HepG2 (cell line): ENCODE results near the gene MTMR10. TPM values are rescaled to one million over a fixed set of nuclear protein-coding genes. Genes with fewer than 3 reads are reported as not detected.
A peak's percentile ranks its signal among the peaks of the same experiment; 100 is the strongest.

Experiments used
- ATAC-seq: fragments of 200-7000 bp; cut with Tn5 transposase; 3 replicates; pipeline ENCODE4 v1.9.1; 2020; ENCODE audit warnings: mild to moderate bottlenecking, moderate library complexity
- Bru-seq: library from RNA; stranded (reverse); fragments of 400-500 nt; gene quantifications from one replicate; lab custom pipeline; 2021; lab: Mats Ljungman, UMichigan
- BruChase-seq, 2 experiments: library from RNA; stranded (reverse); fragments of 400-500 nt; gene quantifications; one replicate each; lab custom pipeline; 2021; lab: Mats Ljungman, UMichigan
- BruUV-seq: library from RNA; stranded (reverse); fragments of 400-500 nt; replicated peaks from 2 replicates; lab custom pipeline; 2021; lab: Mats Ljungman, UMichigan
- CTCF ChIA-PET: fragments of 300-600 bp; formaldehyde crosslinking; extraction: SDS; loops from one replicate; lab custom pipeline; 2021; ENCODE audit warnings: low total read pairs, inconsistent platforms, low intra/inter-chr PET ratio; lab: Yijun Ruan, JAX
- POLR2A ChIA-PET: fragments of 350-600 bp; sonication (Branson Sonifier 250); formaldehyde crosslinking; loops from one replicate; lab custom pipeline; 2020; ENCODE audit warnings: antibody characterized with exemption, inconsistent platforms; lab: Yijun Ruan, JAX
- DNase-seq: peaks from one replicate; pipeline ENCODE4 v3.0.0-alpha.2; 2015; ENCODE audit warnings: low spot score
- FAIRE-seq: peaks from 3 replicates; lab custom pipeline; 2011; peaks lifted over from hg19 to GRCh38; lab: Jason Lieb, UNC
- H2AFZ ChIP-seq: one replicate; pipeline ENCODE4 v1.6.1; 2011; ENCODE audit warnings: low read length, inconsistent platforms
- H3K27ac ChIP-seq: fragments of 300-600 bp; 3 replicates; pipeline ENCODE4 v1.8.0; 2011; ENCODE audit warnings: mixed run types, mild to moderate bottlenecking, mixed read lengths, low read length, inconsistent platforms; ENCODE audit not compliant: insufficient read depth; ENCODE audit errors: extremely low read length
- H3K27me3 ChIP-seq, 2 experiments: fragments of 200-600 bp in 1 of 2; 2 replicates in 1 of 2; 3 replicates in 1 of 2; pipeline versions ENCODE4 v1.6.0 to v1.8.0; 2011; ENCODE audit warnings: low read length in 2 of 2, mild to moderate bottlenecking in 2 of 2, moderate library complexity in 2 of 2, inconsistent platforms in 1 of 2; ENCODE audit not compliant: insufficient read depth in 2 of 2, control insufficient read depth in 1 of 2
- H3K36me3 ChIP-seq, 2 experiments: fragments of 200-600 bp in 1 of 2; replicated peaks in 1 of 2; 2 replicates in 1 of 2; 3 replicates in 1 of 2; pipeline versions ENCODE4 v1.5.1 to v1.8.0; 2011; ENCODE audit warnings: low read length in 2 of 2, inconsistent platforms in 1 of 2; ENCODE audit not compliant: insufficient read depth in 2 of 2, control insufficient read depth in 1 of 2
- H3K4me1 ChIP-seq: 2 replicates; pipeline ENCODE4 v1.5.1; 2012; ENCODE audit warnings: low read length, inconsistent platforms; ENCODE audit not compliant: insufficient read depth
- H3K4me2 ChIP-seq: 2 replicates; pipeline ENCODE4 v1.6.0; 2011; ENCODE audit warnings: low read depth, low read length, inconsistent platforms
- H3K4me3 ChIP-seq, 3 experiments: fragments of 200-600 bp in 1 of 3; sonication (generic), shearing (Covaris generic) in 1 of 3; replicated peaks in 1 of 3; 2 replicates each; pipeline ENCODE4 v1.5.1; 2011 to 2016; ENCODE audit warnings: low read length in 3 of 3, inconsistent platforms in 2 of 3, low read depth in 2 of 3, mild to moderate bottlenecking in 2 of 3, control low read depth in 1 of 3, mixed read lengths in 1 of 3; ENCODE audit not compliant: insufficient read depth in 1 of 3
- H3K79me2 ChIP-seq: one replicate; pipeline ENCODE4 v1.6.1; 2011; ENCODE audit warnings: low read length, inconsistent platforms; ENCODE audit not compliant: insufficient read depth
- H3K9ac ChIP-seq: 2 replicates; pipeline ENCODE4 v1.6.0; 2011; ENCODE audit warnings: mild to moderate bottlenecking, low read depth, low read length, inconsistent platforms; ENCODE audit not compliant: insufficient read depth
- H3K9me3 ChIP-seq: 2 replicates; pipeline ENCODE4 v1.5.1; 2012; ENCODE audit warnings: mild to moderate bottlenecking, low read length
- H4K20me1 ChIP-seq: 2 replicates; pipeline ENCODE4 v1.6.0; 2011; ENCODE audit warnings: inconsistent platforms, mild to moderate bottlenecking, low read length, moderate library complexity; ENCODE audit not compliant: insufficient read depth
- HNF1B ChIP-seq: sonication (generic); formaldehyde crosslinking; IDR thresholded peaks from 2 replicates; pipeline ENCODE4 v1.5.1; 2020; ENCODE audit warnings: mild to moderate bottlenecking, moderate library complexity, missing genetic modification reagents
- NFKB2 ChIP-seq: sonication (generic); formaldehyde crosslinking; IDR thresholded peaks from 2 replicates; pipeline ENCODE4 v1.4.0; 2020; ENCODE audit warnings: missing genetic modification reagents, borderline replicate concordance
- NR2F1 ChIP-seq, 2 experiments: fragments of 450-650 bp in 1 of 2; formaldehyde crosslinking in 1 of 2; IDR thresholded peaks; 2 replicates each; pipeline versions ENCODE4 v1.5.0 to v1.6.1; 2016 to 2020; ENCODE audit warnings: mild to moderate bottlenecking in 1 of 2, missing compliant biosample characterization in 1 of 2, missing genetic modification reagents in 1 of 2, moderate library complexity in 1 of 2
- ZBTB43 ChIP-seq: sonication (generic); formaldehyde crosslinking; conservative IDR thresholded peaks from 2 replicates; pipeline ENCODE4 v1.4.0; 2020; ENCODE audit warnings: missing genetic modification reagents
- ZNF367 ChIP-seq: sonication (generic); formaldehyde crosslinking; IDR thresholded peaks from 2 replicates; pipeline ENCODE4 v1.4.0; 2020; ENCODE audit warnings: missing genetic modification reagents, borderline replicate concordance
- ZNF607 ChIP-seq: sonication (generic); formaldehyde crosslinking; IDR thresholded peaks from 2 replicates; pipeline ENCODE4 v1.5.1; 2020; ENCODE audit warnings: missing genetic modification reagents, mild to moderate bottlenecking, borderline replicate concordance
- ZNF800 ChIP-seq: sonication (generic); formaldehyde crosslinking; IDR thresholded peaks from 2 replicates; pipeline ENCODE4 v1.4.0; 2020; ENCODE audit warnings: missing genetic modification reagents
- ZNF83 ChIP-seq: sonication (generic); formaldehyde crosslinking; IDR thresholded peaks from 2 replicates; pipeline ENCODE4 v1.4.0; 2020; ENCODE audit warnings: missing genetic modification reagents, mild to moderate bottlenecking, borderline replicate concordance
- WGBS: methylation state at CpG from one replicate; pipeline ENCODE4 v1.1.6; 2017; ENCODE audit warnings: low lambda C conversion rate; 5-methylcytosine and 5-hydroxymethylcytosine counted together
- in situ Hi-C: cut with HindIII; loops from 2 replicates; pipeline ENCODE4 v1.10.0; 2017; ENCODE audit warnings: low pct_unique_long_range_greater_than_20kb; ENCODE audit not compliant: extremely low pct_ligation_motif_present
- intact Hi-C: fragments of 100-400 bp; cut with micrococcal nuclease; formaldehyde crosslinking; loops from one replicate; pipeline ENCODE4 v1.10.0; 2022; ENCODE audit not compliant: unreplicated experiment
- long read RNA-seq, 2 experiments: library from RNA in 1 of 2; library from polyadenylated mRNA in 1 of 2; stranded (forward) in 1 of 2; unstranded in 1 of 2; transcript quantifications; one replicate each; pipeline ENCODE4 v2.0.0, GENCODE V29; 2019 to 2022
- polyA minus RNA-seq, 3 experiments: library from RNA; depleted of rRNA, polyadenylated mRNA; stranded (reverse); fragments of >200 nt; gene quantifications; 2 replicates each; pipeline ENCODE4 v1.2.3, GENCODE V29; 2011; ENCODE audit warnings: low replicate concordance in 1 of 3
- polyA plus RNA-seq, 8 experiments: library from polyadenylated mRNA; depleted of rRNA in 3 of 8; stranded (reverse) in 7 of 8; unstranded in 1 of 8; fragments of >200 nt; fragmentation: Illumina TruSeq in 4 of 8; extraction: Trizol in 4 of 8; gene quantifications; 2 replicates each; pipeline versions ENCODE4 v1.2.1 to v1.2.3, GENCODE V29; 2011 to 2016; ENCODE audit warnings: low read depth in 4 of 8, missing spikeins in 1 of 8, mixed read lengths in 1 of 8; ENCODE audit not compliant: insufficient read depth in 1 of 8
- total RNA-seq, 5 experiments: library from RNA; depleted of rRNA; stranded (reverse); fragments of >200 nt; fragmentation: Illumina TruSeq; extraction: Trizol; gene quantifications; 2 replicates each; pipeline ENCODE4 v1.2.3, GENCODE V29; 2016; ENCODE audit warnings: low read depth in 1 of 5

MTMR10 gene
- 17.4 and 18.6 TPM in 2 replicates for total RNA-seq (2016; rRNA removed; fragmentation: Illumina TruSeq; extraction: Trizol)
- total RNA-seq (2016; cell fraction: cytosol; rRNA removed; fragmentation: Illumina TruSeq; extraction: Trizol; ENCODE audit: low read depth): 2.5 and 2.7 TPM in 2 replicates
- 17.6 and 17.8 TPM in 2 replicates for total RNA-seq (2016; cell fraction: insoluble cytoplasmic fraction; rRNA removed; fragmentation: Illumina TruSeq; extraction: Trizol)
- 8.5 and 10.1 TPM in 2 replicates for total RNA-seq (2016; cell fraction: membrane; rRNA removed; fragmentation: Illumina TruSeq; extraction: Trizol)
- 29.2 and 29.6 TPM in 2 replicates for total RNA-seq (2016; cell fraction: nucleus; rRNA removed; fragmentation: Illumina TruSeq; extraction: Trizol)
- 10.0 and 10.2 TPM in 2 replicates for polyA plus RNA-seq (2011; rRNA removed)
- 4.3 and 6.3 TPM in 2 replicates for polyA plus RNA-seq (2011; cell fraction: cytosol; rRNA removed)
- polyA plus RNA-seq (2011; cell fraction: nucleus; rRNA removed): 10.5 and 10.7 TPM in 2 replicates
- polyA plus RNA-seq (2012): 11.6 and 14.6 TPM in 2 replicates
- polyA plus RNA-seq (2016; cell fraction: cytosol; fragmentation: Illumina TruSeq; extraction: Trizol; ENCODE audit: low read depth): 1.1 TPM in 2 replicates
- polyA plus RNA-seq (2016; cell fraction: insoluble cytoplasmic fraction; fragmentation: Illumina TruSeq; extraction: Trizol; ENCODE audit: low read depth): 13.3 and 14.3 TPM in 2 replicates
- 4.3 and 4.6 TPM in 2 replicates for polyA plus RNA-seq (2016; cell fraction: membrane; fragmentation: Illumina TruSeq; extraction: Trizol; ENCODE audit: low read depth)
- polyA plus RNA-seq (2016; cell fraction: nucleus; fragmentation: Illumina TruSeq; extraction: Trizol; ENCODE audit: insufficient read depth, low read depth): 16.0 and 20.6 TPM in 2 replicates
- polyA minus RNA-seq (2011; rRNA and poly(A)+ RNA removed; ENCODE audit: low replicate concordance): 6.1 and 8.6 TPM in 2 replicates
- polyA minus RNA-seq (2011; cell fraction: cytosol; rRNA and poly(A)+ RNA removed): 8.5 and 9.8 TPM in 2 replicates
- polyA minus RNA-seq (2011; cell fraction: nucleus; rRNA and poly(A)+ RNA removed): 79.1 and 87.2 TPM in 2 replicates
- Bru-seq, nascent RNA: percentile 93 among the genes with signal in this experiment
- BruChase-seq, experiment 1, labeled RNA remaining after a 6-hour chase: percentile 82 among the genes with signal in this experiment
- percentile 85 among the genes with signal in this experiment for BruChase-seq, experiment 2, labeled RNA remaining after a 2-hour chase
- long read RNA-seq, experiment 1, full-length matches to known transcripts: 1 of 5 reads
- long read RNA-seq, experiment 1, partial matches to known transcripts: 1 of 5 reads
- long read RNA-seq, experiment 1, other reads (novel, unspliced or antisense): 3 of 5 reads
- long read RNA-seq, experiment 2, full-length matches to known transcripts: 1 of 16 reads
- long read RNA-seq, experiment 2, partial matches to known transcripts: 0 of 16 reads
- long read RNA-seq, experiment 2, other reads (novel, unspliced or antisense): 15 of 16 reads

GRCh38 chr15:30991255-30992235 is at the start of gene MTMR10:
MTMR10 (minus strand) TSS chr15:30991628; CDS start chr15:30991506, 122 bp downstream.
- H4K20me1 ChIP-seq: no peaks in the 10 kb centered on the region
- H3K27me3 ChIP-seq: no peaks in the 10 kb centered on the region; a peak in 1 of 5 replicates
- ChIA-PET CTCF (no interaction called here), POLR2A (interaction anchor here (1.2 to 2.8 kb wide), 10 partner anchors 9 to 166 kb away, joined by 3 to 21 read pairs (median 6); partner anchors contain the start of gene FAN1)
- intact Hi-C loops (loop anchor here (5.0 to 10.0 kb wide), 3 partner anchors 87 to 133 kb away; partner anchors contain the start of gene FAN1), in situ Hi-C loops (loop anchor here (25.0 kb wide), 1 partner anchor 146 kb away; no protein-coding TSS in a partner anchor)
- ATAC-seq (peak; percentile 90), FAIRE-seq (no peak), DNase-seq (peak; percentile 48)
- H3K36me3 ChIP-seq: peaks cover 1 to 7% of the 10 kb centered on the region in 2 experiments; a peak in 2 of 5 replicates
- peak within 1 kb of the TSS; percentile 96 for H3K9ac ChIP-seq
- peak within 1 kb of the TSS; percentile 29 for H2AFZ ChIP-seq
- WGBS: 0% methylated on average over 11 of the region's 114 CpGs
- peak within 1 kb of the TSS; percentile 93 for H3K4me2 ChIP-seq
- H3K79me2 ChIP-seq: peaks cover 25% of the 10 kb centered on the region
- peak within 1 kb of the TSS; percentile 89 for H3K27ac ChIP-seq
- TSS peak; percentile 93 for BruUV-seq
- no peaks in the 10 kb centered on the region for H3K9me3 ChIP-seq
- H3K4me1 ChIP-seq: peaks cover 41% of the 10 kb centered on the region
- H3K4me3 ChIP-seq: peak within 1 kb of the TSS; percentile 93 to 98 (median 97)
- peak; percentile 52; the same call in 1 of the 2 replicates for TF ChIP-seq ZNF367 (CRISPR knock-in tag)
- TF ChIP-seq NFKB2 (CRISPR knock-in tag): peak; percentile 46; the same call in 1 of the 2 replicates
- no peak; the same call in 1 of the 2 replicates for TF ChIP-seq ZNF607
- TF ChIP-seq NR2F1 (CRISPR knock-in tag; IDR thresholded peaks at IDR 0.05): peak; percentile 16 to 74; a peak in 2 of 4 replicates
- 0 out of 2 replicates have a peak, but pooled peaks have one; percentile 35 for TF ChIP-seq HNF1B (CRISPR knock-in tag)
- 0 out of 2 replicates have a peak, but pooled peaks have one; percentile 72 for TF ChIP-seq ZNF83
- TF ChIP-seq ZBTB43 (CRISPR knock-in tag): peak; percentile 62
- peak; percentile 31; the same call in 1 of the 2 replicates for TF ChIP-seq ZNF800 (CRISPR knock-in tag)
